ENCODE results near the gene CCDC69. TPM values are rescaled to one million over a fixed set of nuclear protein-coding genes. Genes with fewer than 3 reads are reported as not detected.

CCDC69 gene
- total RNA-seq, 1 experiment from 2014 or later, result 2.8 TPM

DNA sequence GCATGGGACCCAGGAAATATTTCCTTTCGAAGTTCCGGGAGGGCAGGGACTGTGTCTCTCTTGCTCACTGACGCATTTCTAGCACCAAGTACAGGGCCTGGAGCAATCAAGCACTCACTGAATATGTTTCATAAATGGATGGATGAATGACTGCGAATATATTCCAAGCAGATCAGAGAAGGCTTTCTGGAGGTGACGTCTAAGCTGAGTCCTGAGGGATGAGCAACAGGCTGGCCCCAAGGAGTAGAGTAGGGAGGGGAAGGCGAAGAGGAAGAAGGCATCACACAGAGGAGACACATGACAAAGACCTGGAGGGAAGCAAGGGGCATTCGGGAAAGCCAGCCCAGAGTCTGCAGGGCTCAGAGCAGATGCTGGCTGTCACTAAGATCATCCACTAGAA, 80.2 kb downstream of the CCDC69 start:
- TF ChIP-seq CTCF (IDR thresholded peaks at IDR 0.05; ENCODE audit: unreplicated experiment), result no peak
- POLR2A ChIA-PET, result no interaction called here
- intact Hi-C loops (cut with micrococcal nuclease), result no loop called here
- Mint-ChIP-seq H3K9me3 (ENCODE audit: unreplicated experiment) (no peaks in the 10 kb centered on the region), H3K4me1 (ENCODE audit: insufficient read depth, unreplicated experiment) (peaks cover 7% of the 10 kb centered on the region), H3K27ac (ENCODE audit: low read depth, unreplicated experiment) (no peak overlapping the region), H3K4me3 (ENCODE audit: unreplicated experiment) (no peak overlapping the region), H3K27me3 (ENCODE audit: insufficient read depth, unreplicated experiment) (no peaks in the 10 kb centered on the region), H3K36me3 (ENCODE audit: insufficient read depth, unreplicated experiment) (no peaks in the 10 kb centered on the region)
- no TSS peak for BruUV-seq (replicated peaks)
- DNase-seq (ENCODE audit: unreplicated experiment), result no peak
- CTCF ChIA-PET, result interaction anchor here (0.6 to 17.2 kb wide), 7 partner anchors 11 to 95 kb away, joined by 3 to 206 read pairs (median 10); no protein-coding TSS in a partner anchor

GRCh38 chr5:151142933-151143332, 81.0 kb downstream of the CCDC69 start:
- intact Hi-C loops (cut with micrococcal nuclease), result no loop called here
- no peaks in the 10 kb centered on the region for H3K36me3 Mint-ChIP-seq (ENCODE audit: insufficient read depth, unreplicated experiment)
- TF ChIP-seq CTCF (IDR thresholded peaks at IDR 0.05; ENCODE audit: unreplicated experiment), result no peak
- peaks cover 7% of the 10 kb centered on the region for H3K4me1 Mint-ChIP-seq (ENCODE audit: insufficient read depth, unreplicated experiment)
- ChIA-PET CTCF (interaction anchor here (0.6 to 17.2 kb wide), 9 partner anchors 11 to 297 kb away, joined by 3 to 206 read pairs (median 7); partner anchors contain the start of gene IRGM), POLR2A (no interaction called here)
- no TSS peak for BruUV-seq (replicated peaks)
- no peak for DNase-seq (ENCODE audit: unreplicated experiment)
- H3K27me3 Mint-ChIP-seq (ENCODE audit: insufficient read depth, unreplicated experiment), result no peaks in the 10 kb centered on the region
- no peaks in the 10 kb centered on the region for H3K9me3 Mint-ChIP-seq (ENCODE audit: unreplicated experiment)
- no peak overlapping the region for H3K27ac Mint-ChIP-seq (ENCODE audit: low read depth, unreplicated experiment)
- H3K4me3 Mint-ChIP-seq (ENCODE audit: unreplicated experiment), result no peak overlapping the region

DNA sequence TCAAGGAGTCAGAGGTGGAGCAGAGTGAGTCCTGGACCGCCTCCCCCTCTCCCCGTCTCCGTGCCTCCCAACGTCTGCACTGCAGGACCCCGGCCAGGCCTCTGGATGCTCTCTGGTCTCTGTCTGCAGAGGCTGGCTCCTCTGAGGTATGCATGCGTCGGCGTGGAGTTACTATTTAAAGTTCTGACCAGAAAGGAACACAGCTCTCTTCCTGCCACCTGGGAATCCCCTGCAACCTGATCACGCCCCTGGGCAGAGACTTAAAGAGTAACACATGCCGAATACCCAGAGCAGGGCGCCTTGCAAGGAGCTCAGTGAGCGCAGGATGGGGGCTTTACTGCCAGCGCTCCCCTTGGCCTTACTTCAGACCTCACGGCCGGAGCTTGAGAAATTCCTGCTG, 82.4 kb downstream of the CCDC69 start:
- H3K9me3 Mint-ChIP-seq (ENCODE audit: unreplicated experiment), result no peaks in the 10 kb centered on the region
- intact Hi-C loops (cut with micrococcal nuclease), result no loop called here
- H3K27me3 Mint-ChIP-seq (ENCODE audit: insufficient read depth, unreplicated experiment), result no peaks in the 10 kb centered on the region
- ChIA-PET CTCF (interaction anchor here (0.6 to 17.2 kb wide), 9 partner anchors 9 to 405 kb away, joined by 4 to 206 read pairs (median 6); no protein-coding TSS in a partner anchor), POLR2A (no interaction called here)
- no peak for DNase-seq (ENCODE audit: unreplicated experiment)
- H3K4me1 Mint-ChIP-seq (ENCODE audit: insufficient read depth, unreplicated experiment), result peaks cover 7% of the 10 kb centered on the region
- TF ChIP-seq CTCF (IDR thresholded peaks at IDR 0.05; ENCODE audit: unreplicated experiment), result no peak
- H3K4me3 Mint-ChIP-seq (ENCODE audit: unreplicated experiment), result no peak overlapping the region
- H3K36me3 Mint-ChIP-seq (ENCODE audit: insufficient read depth, unreplicated experiment), result no peaks in the 10 kb centered on the region
- no peak overlapping the region for H3K27ac Mint-ChIP-seq (ENCODE audit: low read depth, unreplicated experiment)
- BruUV-seq (replicated peaks), result no TSS peak

DNA sequence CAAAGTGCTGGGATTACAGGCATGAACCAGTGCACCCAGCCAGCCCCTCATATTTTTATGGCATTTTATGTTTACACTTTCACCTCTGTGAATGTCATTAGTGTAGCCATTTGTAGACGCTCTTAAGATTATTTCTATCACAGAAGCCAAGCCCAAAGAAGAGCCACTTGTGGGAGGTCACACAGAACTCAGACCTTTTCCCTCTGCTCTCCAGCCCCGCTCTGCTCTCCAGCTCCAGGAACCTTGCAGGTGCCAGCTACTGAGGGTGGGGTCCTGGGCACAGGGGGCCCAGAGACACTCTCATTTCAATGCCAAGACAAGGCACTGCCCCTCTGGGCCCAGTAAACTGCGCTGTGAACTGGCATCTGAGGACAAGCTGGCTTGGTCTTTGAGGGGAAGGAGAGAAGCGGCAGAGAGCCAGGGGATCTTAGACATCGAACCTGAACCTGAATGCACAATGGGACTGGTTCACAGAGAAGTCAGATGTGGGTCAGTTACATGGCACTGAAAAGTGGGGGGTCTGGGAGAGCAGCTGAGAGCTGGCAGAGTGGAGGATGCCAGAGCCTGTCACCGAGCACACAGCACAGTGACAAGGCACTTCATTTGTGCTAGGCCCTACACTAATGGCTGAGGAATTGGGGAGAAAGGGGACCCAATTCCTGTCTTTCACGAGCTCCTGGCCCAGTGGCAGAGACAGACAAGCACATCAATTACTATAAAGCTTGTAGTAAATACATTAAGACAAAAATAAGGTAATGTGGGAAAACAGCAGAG, 83.0 kb downstream of the CCDC69 start:
- no peaks in the 10 kb centered on the region for H3K36me3 Mint-ChIP-seq (ENCODE audit: insufficient read depth, unreplicated experiment)
- no peaks in the 10 kb centered on the region for H3K9me3 Mint-ChIP-seq (ENCODE audit: unreplicated experiment)
- no peak for TF ChIP-seq CTCF (IDR thresholded peaks at IDR 0.05; ENCODE audit: unreplicated experiment)
- intact Hi-C loops (cut with micrococcal nuclease), result no loop called here
- H3K27ac Mint-ChIP-seq (ENCODE audit: low read depth, unreplicated experiment), result no peak overlapping the region
- CTCF ChIA-PET, result interaction anchor here (0.6 to 17.2 kb wide), 6 partner anchors 15 to 405 kb away, joined by 5 to 206 read pairs (median 20); no protein-coding TSS in a partner anchor
- H3K27me3 Mint-ChIP-seq (ENCODE audit: insufficient read depth, unreplicated experiment), result no peaks in the 10 kb centered on the region
- no TSS peak for BruUV-seq (replicated peaks)
- no peak for DNase-seq (ENCODE audit: unreplicated experiment)
- peaks cover 7% of the 10 kb centered on the region for H3K4me1 Mint-ChIP-seq (ENCODE audit: insufficient read depth, unreplicated experiment)
- H3K4me3 Mint-ChIP-seq (ENCODE audit: unreplicated experiment), result no peak overlapping the region
- POLR2A ChIA-PET, result no interaction called here
